ENCODE results near the gene C2CD3.

DNA sequence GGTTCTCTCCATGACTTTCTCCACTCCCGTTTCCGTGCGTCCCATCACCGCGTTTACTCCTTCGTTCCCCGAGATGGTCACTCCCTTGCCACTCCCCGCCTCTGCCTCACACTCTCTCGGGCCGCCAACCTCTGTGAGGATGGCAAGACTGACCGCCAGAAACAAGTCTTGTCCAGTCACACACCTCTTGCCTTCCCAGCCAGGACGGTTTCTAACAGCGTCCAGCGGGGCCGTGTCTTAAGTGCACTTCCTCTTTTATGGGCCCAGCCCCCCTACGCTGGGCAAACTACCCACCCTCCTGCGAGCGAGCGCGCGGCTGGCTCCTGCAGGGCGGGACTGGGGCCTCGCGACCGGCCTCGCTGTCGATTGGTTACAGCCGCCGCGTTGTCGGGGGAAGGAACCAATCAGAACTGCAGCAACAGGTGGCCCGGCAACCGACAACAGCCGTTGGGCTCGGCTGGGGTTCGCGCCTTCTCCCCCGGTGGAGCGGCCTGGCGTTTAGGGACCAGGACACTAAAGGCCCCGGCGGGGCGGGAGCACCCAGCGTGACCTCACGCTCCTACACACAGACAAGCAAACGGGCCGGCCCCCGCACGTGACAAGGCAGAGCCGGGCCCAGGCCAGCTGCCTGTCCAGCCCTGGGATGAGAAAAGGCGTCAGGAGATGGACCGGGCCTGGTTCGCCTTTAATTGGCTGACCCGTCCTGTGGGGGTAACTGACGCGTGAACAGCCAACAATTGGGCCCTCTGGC, 187.6 kb downstream of the C2CD3 start:
- TF ChIP-seq EZH2 (IDR thresholded peaks at IDR 0.05; ENCODE audit: insufficient read depth, poor library complexity, severe bottlenecking), result no peak
- TF ChIP-seq EZH2phosphoT487 (IDR thresholded peaks at IDR 0.05; ENCODE audit: insufficient read depth, low read depth), result no peak
